Ovary (tissue), 9 donors: ENCODE results near the gene CCDC167. TPM values are rescaled to one million over a fixed set of nuclear protein-coding genes. Genes with fewer than 3 reads are reported as not detected.

Experiments
- DNase-seq, 5 donors: peaks; one replicate each; pipeline ENCODE4 v3.0.0-alpha.2; 2019 to 2020
- H3K27ac ChIP-seq, 2 donors: fragments of 200-600 bp; one replicate each; pipeline versions ENCODE4 v1.5.1 to v1.8.0; 2019 to 2022
- H3K27me3 ChIP-seq: fragments of 200-600 bp; one replicate; pipeline ENCODE4 v1.8.0; 2022
- H3K36me3 ChIP-seq: fragments of 200-600 bp; sonication (generic); one replicate; pipeline ENCODE4 v1.5.1; 2019
- H3K4me1 ChIP-seq: one replicate; pipeline ENCODE4 v1.8.1; 2013; ENCODE audit warnings: mild to moderate bottlenecking, moderate library complexity; ENCODE audit not compliant: insufficient read depth
- H3K4me3 ChIP-seq: fragments of 200-600 bp; sonication (generic); one replicate; pipeline ENCODE4 v1.5.1; 2017
- H3K9me3 ChIP-seq, 2 donors: fragments of 200-600 bp in 1 of 2; sonication (generic) in 1 of 2; one replicate each; pipeline versions ENCODE4 v1.5.1 to v1.8.1; 2013 to 2019; ENCODE audit warnings: mild to moderate bottlenecking in 1 of 2, moderate library complexity in 1 of 2
- EP300 ChIP-seq: sonication (generic); formaldehyde crosslinking; IDR thresholded peaks from one replicate; pipeline ENCODE4 v1.6.1; 2017; ENCODE audit warnings: antibody characterized with exemption
- POLR2A ChIP-seq: fragments of 450-650 bp; IDR thresholded peaks from one replicate; pipeline ENCODE4 v1.6.1; 2017; ENCODE audit warnings: antibody characterized with exemption, mild to moderate bottlenecking, moderate library complexity
- WGBS, 3 donors: extraction: QIAGEN DNeasy Blood & Tissue Kit in 1 of 3; methylation state at CpG; one replicate each; pipeline versions ENCODE4 v1.1.5 to v1.1.7; 2013 to 2017; 5-methylcytosine and 5-hydroxymethylcytosine counted together
- intact Hi-C, 4 donors: fragments of 100-400 bp; cut with DNase I; formaldehyde crosslinking; loops; one replicate each; pipeline versions ENCODE4 v1.11.0 to v1.15.1; 2022 to 2023
- polyA plus RNA-seq, 2 donors: library from polyadenylated mRNA; stranded (reverse); fragments of 200-250 nt in 1 of 2; fragments of 350-450 nt in 1 of 2; fragmentation: Illumina TruSeq in 1 of 2; extraction: RNeasy Lipid Tissue Mini Kit (QIAGEN cat#74804) in 1 of 2; gene quantifications; one replicate each; pipeline ENCODE4 v1.2.3, GENCODE V29; 2013 to 2014
- total RNA-seq, 7 donors: library from RNA; depleted of rRNA in 2 of 7; stranded (reverse); fragments of >200 nt in 2 of 7; fragmentation: NEBNext Ultra II Directional in 3 of 7; extraction: Animal tissue kit (Norgen Biotek cat#: 25700) in 3 of 7; gene quantifications; one replicate each; pipeline versions ENCODE4 v1.1.0 to v1.2.4, GENCODE V29; 2016 to 2023
- TF ChIP-seq, protein P1 (sequence below), 3 donors: fragments of 450-650 bp in 2 of 3; fragments of 200-600 bp in 1 of 3; IDR thresholded peaks; one replicate each; pipeline versions ENCODE4 v1.5.1 to v1.8.0; 2016 to 2022; ENCODE audit warnings: antibody characterized with exemption in 3 of 3, mild to moderate bottlenecking in 1 of 3
- donor health status: DM: no; HTN: no; CAD: no; lungs with moderate emphysema.
- donor health status: DM: no; HTN: no; CAD: no.
- donor health status: Bipolar disorder and iron deficiency.
- donor health status: DM: yes; HTN: yes; CAD: no.
- donor health status: DM: no; HTN: no; CAD: no.
- donor health status: DM: yes; HTN: yes; CAD: no.

The CCDC167 gene
- total and polyA plus RNA-seq, 9 donors = 4.4 to 21.9 (median 9.0) TPM

DNA sequence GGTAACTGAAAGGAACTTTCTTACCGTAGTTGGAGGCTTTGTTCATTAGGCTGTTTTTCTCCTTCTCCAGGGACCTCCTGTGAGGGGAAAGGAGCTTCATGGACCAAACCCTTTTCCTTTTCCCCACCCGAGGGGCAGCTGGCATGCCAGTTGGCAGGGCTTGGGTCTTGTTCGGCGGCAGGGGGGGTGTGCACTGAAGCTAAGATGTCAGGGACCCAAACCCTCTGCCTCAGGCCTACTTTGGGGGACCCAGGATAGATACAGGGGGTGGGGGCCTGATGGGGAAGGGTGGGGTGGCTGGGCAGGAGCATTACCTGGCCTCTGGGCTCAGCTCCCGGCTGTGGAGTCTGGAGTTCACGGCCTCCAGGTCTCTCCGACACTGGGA is 14.9 kb downstream of the CCDC167 start:
- H3K4me1 ChIP-seq = no peaks in the 10 kb centered on the region
- H3K36me3 ChIP-seq = no peaks in the 10 kb centered on the region
- H3K27me3 ChIP-seq = no peaks in the 10 kb centered on the region
- no peaks in the 10 kb centered on the region for H3K9me3 ChIP-seq
- no peak for DNase-seq
- H3K4me3 ChIP-seq = no peak overlapping the region
- 90 to 94% (median 90%) methylated on average over 7 of the region's 7 CpGs for WGBS, 3 donors
- intact Hi-C loops = loop anchor here in 2 of 4 donors (10.0 kb wide), 2 partner anchors 210 to 1010 kb away; partner anchors contain the start of gene MDGA1 (in 1 of the 2)
- TF ChIP-seq, protein P1, sequence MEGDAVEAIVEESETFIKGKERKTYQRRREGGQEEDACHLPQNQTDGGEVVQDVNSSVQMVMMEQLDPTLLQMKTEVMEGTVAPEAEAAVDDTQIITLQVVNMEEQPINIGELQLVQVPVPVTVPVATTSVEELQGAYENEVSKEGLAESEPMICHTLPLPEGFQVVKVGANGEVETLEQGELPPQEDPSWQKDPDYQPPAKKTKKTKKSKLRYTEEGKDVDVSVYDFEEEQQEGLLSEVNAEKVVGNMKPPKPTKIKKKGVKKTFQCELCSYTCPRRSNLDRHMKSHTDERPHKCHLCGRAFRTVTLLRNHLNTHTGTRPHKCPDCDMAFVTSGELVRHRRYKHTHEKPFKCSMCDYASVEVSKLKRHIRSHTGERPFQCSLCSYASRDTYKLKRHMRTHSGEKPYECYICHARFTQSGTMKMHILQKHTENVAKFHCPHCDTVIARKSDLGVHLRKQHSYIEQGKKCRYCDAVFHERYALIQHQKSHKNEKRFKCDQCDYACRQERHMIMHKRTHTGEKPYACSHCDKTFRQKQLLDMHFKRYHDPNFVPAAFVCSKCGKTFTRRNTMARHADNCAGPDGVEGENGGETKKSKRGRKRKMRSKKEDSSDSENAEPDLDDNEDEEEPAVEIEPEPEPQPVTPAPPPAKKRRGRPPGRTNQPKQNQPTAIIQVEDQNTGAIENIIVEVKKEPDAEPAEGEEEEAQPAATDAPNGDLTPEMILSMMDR (IDR thresholded peaks at IDR 0.05) = no peak
- no peak for TF ChIP-seq EP300
- no peak for TF ChIP-seq POLR2A
- H3K27ac ChIP-seq = no peak overlapping the region

DNA sequence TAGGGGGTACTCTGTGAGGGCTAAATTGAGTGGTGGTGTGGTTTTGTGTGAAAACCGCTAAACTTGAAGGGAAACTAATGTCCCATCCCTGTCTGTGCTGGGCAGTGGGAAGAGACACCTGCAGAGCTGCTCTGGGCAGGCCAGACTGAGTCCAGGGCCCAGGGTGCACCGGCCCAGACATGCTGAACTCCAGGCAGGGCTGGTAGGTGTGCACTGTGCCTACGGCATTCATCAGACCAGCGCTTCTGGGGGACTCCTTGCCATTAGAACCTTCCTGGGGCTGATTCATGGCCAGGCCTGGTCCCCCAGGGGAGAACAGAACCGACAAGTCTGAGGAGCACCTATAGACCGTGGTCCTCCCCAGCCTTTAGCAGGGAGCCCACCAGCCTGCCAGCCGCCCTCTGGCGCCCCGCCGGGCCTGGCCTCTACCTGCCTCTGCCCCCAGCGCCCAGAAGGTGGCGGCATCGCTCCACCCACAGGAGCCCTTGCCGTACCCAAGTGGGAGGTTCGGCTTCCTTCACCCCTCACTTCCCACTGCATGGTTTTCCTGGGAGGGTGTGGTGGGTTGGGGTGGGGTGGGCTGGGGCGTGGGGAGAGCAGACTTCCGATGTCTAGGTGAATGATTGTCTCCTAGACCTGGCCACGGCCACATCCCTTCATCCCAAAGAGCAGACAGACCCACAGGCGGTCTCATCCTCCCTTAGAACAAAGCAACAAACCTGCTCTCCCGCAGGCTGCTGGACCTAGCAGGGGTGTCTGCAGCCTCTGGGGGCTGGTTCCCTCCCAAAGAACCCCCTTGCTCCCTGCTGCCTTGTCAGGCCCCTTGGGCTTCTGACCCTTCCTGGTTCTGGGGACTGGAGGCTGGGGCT is 15.5 kb downstream of the CCDC167 start:
- no peaks in the 10 kb centered on the region for H3K4me1 ChIP-seq
- H3K9me3 ChIP-seq = no peaks in the 10 kb centered on the region
- H3K27ac ChIP-seq = no peak overlapping the region
- H3K36me3 ChIP-seq = no peaks in the 10 kb centered on the region
- TF ChIP-seq, protein P1 (IDR thresholded peaks at IDR 0.05) = peak; percentile 34 to 54 (median 52)
- no peak for TF ChIP-seq EP300
- WGBS, 3 donors = 46 to 51% (median 48%) methylated on average over 20 of the region's 20 CpGs
- DNase-seq = peak; percentile 48 to 80 (median 70)
- no peak overlapping the region for H3K4me3 ChIP-seq
- intact Hi-C loops = loop anchor here in 2 of 4 donors (10.0 kb wide), 2 partner anchors 211 to 1011 kb away; partner anchors contain the start of gene MDGA1 (in 1 of the 2)
- no peaks in the 10 kb centered on the region for H3K27me3 ChIP-seq

DNA sequence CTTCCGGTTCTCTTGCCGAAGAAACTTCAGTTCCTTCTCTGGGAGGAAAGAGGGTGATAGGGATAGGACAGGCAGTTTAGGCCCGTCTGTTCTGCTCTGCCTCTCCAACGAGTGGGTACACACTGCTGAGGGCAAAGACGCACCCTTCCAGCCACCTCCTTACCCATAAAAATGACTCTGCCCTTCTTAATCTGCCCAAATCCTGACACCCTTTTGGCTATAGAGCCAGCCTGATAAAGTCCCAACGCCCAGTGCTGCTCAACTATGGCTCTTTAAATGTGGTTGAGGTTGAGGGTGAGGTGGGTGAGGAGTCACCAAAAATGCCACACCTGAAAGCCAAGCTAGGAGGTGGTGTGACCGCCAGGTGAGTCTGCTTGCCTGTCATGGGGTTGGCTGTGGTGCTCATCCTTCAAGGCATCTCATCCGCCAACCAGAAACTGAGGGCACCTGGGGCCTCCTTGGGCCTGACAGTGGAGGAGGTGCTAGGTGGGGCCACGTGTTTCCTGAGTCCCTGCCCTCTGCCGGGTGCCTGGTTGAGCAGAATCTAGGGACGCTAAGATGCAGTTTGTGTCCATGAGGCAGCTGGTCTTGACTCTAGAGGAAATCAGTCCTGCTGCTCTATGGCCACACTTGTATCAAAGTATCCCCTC is 16.3 kb downstream of the CCDC167 start:
- WGBS, 3 donors = 84 to 88% (median 85%) methylated on average over 11 of the region's 11 CpGs
- H3K4me3 ChIP-seq = no peak overlapping the region
- no peaks in the 10 kb centered on the region for H3K36me3 ChIP-seq
- H3K9me3 ChIP-seq = no peaks in the 10 kb centered on the region
- intact Hi-C loops = loop anchor here in 2 of 4 donors (10.0 kb wide), 2 partner anchors 211 to 1011 kb away; partner anchors contain the start of gene MDGA1 (in 1 of the 2)
- H3K27ac ChIP-seq = no peak overlapping the region
- no peaks in the 10 kb centered on the region for H3K27me3 ChIP-seq
- TF ChIP-seq, protein P1 (IDR thresholded peaks at IDR 0.05) = no peak
- TF ChIP-seq EP300 (no peak), POLR2A (no peak)
- no peaks in the 10 kb centered on the region for H3K4me1 ChIP-seq
- DNase-seq = no peak

DNA sequence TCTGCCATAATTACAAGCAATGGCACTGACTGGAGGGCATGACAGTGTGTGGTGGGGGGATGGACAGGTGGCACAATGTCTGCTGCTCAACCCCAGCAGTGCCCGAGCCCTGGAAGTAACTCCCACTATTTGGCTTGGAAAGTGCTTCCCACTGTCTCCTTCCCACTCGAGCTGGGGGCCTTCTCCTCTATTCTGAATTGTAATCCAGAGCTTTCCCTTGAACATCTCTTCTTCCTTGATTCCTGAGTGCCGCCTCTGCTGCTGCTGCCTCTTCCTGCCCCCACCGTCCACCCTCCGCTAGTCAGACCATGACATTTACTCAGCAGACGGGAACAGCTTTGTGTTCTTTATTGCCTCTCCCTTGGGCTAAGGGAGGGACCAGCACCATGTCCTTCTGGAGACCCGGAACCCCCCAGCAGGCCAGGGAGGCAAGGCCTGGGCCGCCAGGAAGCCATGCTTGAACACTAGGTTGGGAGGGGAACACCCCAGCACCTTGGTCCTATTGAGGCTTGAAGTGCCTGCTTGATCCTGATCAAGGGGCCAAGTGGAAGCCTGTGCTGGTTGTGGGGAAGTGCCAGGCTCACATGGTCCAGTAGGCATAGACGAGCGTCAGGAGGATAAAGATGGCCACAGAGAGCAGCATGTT is 17.0 kb downstream of the CCDC167 start:
- TF ChIP-seq EP300 = no peak
- intact Hi-C loops = loop anchor here in 2 of 4 donors (10.0 kb wide), 2 partner anchors 212 to 1012 kb away; partner anchors contain the start of gene MDGA1 (in 1 of the 2)
- H3K27ac ChIP-seq = no peak overlapping the region
- H3K36me3 ChIP-seq = no peaks in the 10 kb centered on the region
- no peak overlapping the region for H3K4me3 ChIP-seq
- no peaks in the 10 kb centered on the region for H3K27me3 ChIP-seq
- no peaks in the 10 kb centered on the region for H3K9me3 ChIP-seq
- whole genome bisulfite sequencing, 3 donors = 73 to 77% (median 75%) methylated on average over 10 of the region's 10 CpGs
- H3K4me1 ChIP-seq = no peaks in the 10 kb centered on the region
- DNase-seq = no peak
